GM12873 (cell line): ENCODE results near the gene ADGRE3.

Experiments used
- CTCF ChIP-seq: IDR thresholded peaks from 2 replicates; pipeline ENCODE4 v1.5.1; 2012; ENCODE audit warnings: low read depth, mild to moderate bottlenecking, moderate library complexity, low read length, control low read depth; ENCODE audit not compliant: insufficient read depth; ENCODE audit errors: missing control alignments

The ADGRE3 gene

GRCh38 chr19:14700711-14701375 lies 26.2 kb upstream of the ADGRE3 start:
- no peak for TF ChIP-seq CTCF

DNA sequence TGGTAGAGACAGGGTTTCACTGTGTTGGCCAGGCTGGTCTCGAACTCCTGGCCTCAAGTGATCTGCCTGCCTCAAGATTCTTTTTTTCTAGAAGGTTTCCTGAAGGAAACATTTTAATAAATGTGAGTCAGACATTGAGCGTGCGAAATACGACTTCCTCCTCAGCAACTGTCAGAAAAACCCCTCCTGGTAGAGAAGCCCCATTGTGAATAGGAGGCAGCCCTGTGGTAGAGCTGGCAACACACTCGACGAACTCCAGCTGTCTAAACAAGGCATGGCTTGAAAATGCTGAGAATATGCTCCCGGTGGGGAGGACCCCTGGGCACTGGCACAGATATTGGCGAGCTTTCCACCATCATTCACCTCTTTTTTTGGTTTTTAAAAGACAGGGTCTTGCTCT lies 25.0 kb upstream of the ADGRE3 start:
- TF ChIP-seq CTCF, result no peak

- no peak for TF ChIP-seq CTCF
Observed at GRCh38 chr19:14695471-14695870, 20.8 kb upstream of the ADGRE3 start.

DNA sequence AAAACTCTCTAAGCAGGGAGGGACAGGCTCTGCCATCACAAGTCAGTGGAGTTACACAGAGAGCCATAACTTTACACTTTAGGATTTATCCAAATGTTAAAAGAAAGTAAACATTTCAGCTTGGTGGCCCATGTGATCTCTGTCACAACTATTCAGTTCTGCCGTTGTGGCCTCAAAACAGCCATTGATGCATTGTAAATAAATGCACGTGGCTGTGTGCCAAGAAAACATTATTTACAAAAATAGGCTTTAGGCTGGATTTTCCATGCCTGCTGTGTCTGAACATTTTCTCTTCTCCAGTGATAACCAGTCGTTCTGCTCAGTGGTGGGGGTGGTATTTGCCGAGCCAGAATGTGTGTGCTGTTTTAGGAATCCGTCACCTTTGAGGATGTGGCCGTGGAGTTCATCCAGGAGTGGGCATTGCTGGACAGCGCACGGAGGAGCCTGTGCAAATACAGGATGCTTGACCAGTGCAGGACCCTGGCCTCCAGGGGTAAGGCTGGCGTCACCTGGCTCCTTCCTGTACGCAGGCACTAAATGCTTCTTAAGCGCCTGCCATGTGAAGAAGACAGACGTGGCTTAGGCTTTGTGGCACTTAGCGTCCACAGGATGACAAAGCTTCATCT lies 20.1 kb upstream of the ADGRE3 start:
- TF ChIP-seq CTCF, result no peak

GRCh38 chr19:14689598-14690503 lies 15.2 kb upstream of the ADGRE3 start, which contains the start of gene ZNF333:
Gene ZNF333 (plus strand): TSS chr19:14690048. CDS start chr19:14693492, 3,444 bp downstream.
- no peak for TF ChIP-seq CTCF

DNA sequence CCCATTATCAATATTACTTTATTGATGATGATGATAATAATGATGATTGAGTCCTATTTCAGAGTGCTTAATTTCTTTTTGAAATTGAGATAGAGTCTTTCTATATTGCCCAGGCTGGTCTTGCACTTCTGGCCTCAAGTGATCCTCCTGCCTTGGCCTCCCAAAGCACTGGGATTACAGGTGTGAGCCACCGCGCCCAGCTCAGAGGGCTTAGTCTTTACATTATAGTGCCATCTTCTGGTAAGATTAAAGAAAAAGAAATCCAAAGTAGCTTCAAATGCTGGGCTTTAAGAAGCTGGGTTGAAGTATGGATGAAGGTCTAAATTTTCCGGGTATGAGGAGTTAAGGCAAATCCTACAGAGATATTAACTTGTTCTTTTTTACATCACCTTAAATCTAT lies 11.8 kb upstream of the ADGRE3 start:
- TF ChIP-seq CTCF, result peak; percentile 31

DNA sequence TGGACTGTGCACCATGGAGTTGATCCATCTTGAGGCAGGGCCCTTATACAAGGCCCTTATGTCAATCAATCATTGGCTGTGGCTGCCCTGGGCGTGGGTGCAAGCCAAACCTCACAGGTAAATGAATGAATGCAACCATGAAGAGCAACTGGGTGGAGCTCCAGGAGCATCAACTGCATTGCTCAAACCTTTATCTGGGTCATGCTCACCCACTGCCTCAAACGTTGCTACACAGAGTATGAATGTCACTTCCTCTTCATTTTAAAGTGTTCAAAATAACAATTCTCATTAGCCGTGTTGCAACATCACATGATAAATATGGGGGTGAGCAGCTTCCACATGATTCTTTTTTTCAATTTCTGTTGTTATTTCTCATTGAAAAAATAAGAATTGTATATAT lies 8.8 kb upstream of the ADGRE3 start:
- no peak for TF ChIP-seq CTCF
